Activated B cell treated with CpG ODN at 0.5 μM for 24 hours (primary cell): ENCODE data around the gene TCAP. TPM values are rescaled to one million over a fixed set of nuclear protein-coding genes. Genes with fewer than 3 reads are reported as not detected.

Experiments
- ATAC-seq: fragments of 200-7000 bp; cut with Tn5 transposase; one replicate; pipeline ENCODE4 v1.10.0; 2021; ENCODE audit warnings: low read depth, mild to moderate bottlenecking, moderate library complexity
- CTCF ChIA-PET: fragments of 350-600 bp; sonication (Branson Sonifier 250); formaldehyde crosslinking; loops from one replicate; lab custom pipeline; 2021; ENCODE audit warnings: antibody characterized with exemption; lab: Charles Lee
- POLR2A ChIA-PET: fragments of 350-600 bp; sonication (Branson Sonifier 250); formaldehyde crosslinking; loops from one replicate; lab custom pipeline; 2021; ENCODE audit warnings: antibody characterized with exemption; lab: Charles Lee
- DNase-seq: peaks from one replicate; pipeline ENCODE4 v3.0.0; 2022
- H3K27ac Mint-ChIP-seq: one replicate; pipeline ENCODE4 v1.8.0; 2020; ENCODE audit warnings: mixed read lengths
- H3K27me3 Mint-ChIP-seq: one replicate; pipeline ENCODE4 v1.8.0; 2021; ENCODE audit warnings: mixed read lengths
- H3K36me3 Mint-ChIP-seq: one replicate; pipeline ENCODE4 v1.8.0; 2021; ENCODE audit warnings: low read depth, mixed read lengths
- H3K4me1 Mint-ChIP-seq: one replicate; pipeline ENCODE4 v1.8.0; 2021; ENCODE audit warnings: mixed read lengths
- H3K4me3 Mint-ChIP-seq: one replicate; pipeline ENCODE4 v1.8.0; 2020; ENCODE audit warnings: mild to moderate bottlenecking, mixed read lengths
- H3K9me3 Mint-ChIP-seq: one replicate; pipeline ENCODE4 v1.8.0; 2020; ENCODE audit warnings: mixed read lengths
- CTCF ChIP-seq: fragments of 200-600 bp; IDR thresholded peaks from one replicate; pipeline ENCODE4 v1.8.0; 2022; ENCODE audit warnings: antibody characterized with exemption, mild to moderate bottlenecking
- intact Hi-C: fragments of 100-400 bp; cut with micrococcal nuclease; formaldehyde crosslinking; loops from one replicate; pipeline ENCODE4 v1.15.1; 2024
- total RNA-seq: library from RNA; stranded (reverse); gene quantifications from 2 replicates; pipeline ENCODE4 v1.2.3, GENCODE V29; 2022

TCAP gene
- total RNA-seq, 1 donor from 2014 or later = 2.3 TPM

- Mint-ChIP-seq H3K27ac (no peak overlapping the region), H3K27me3 (no peaks in the 10 kb centered on the region), H3K9me3 (no peaks in the 10 kb centered on the region), H3K4me1 (peaks cover 10% of the 10 kb centered on the region), H3K4me3 (no peak overlapping the region), H3K36me3 (no peaks in the 10 kb centered on the region)
- DNase-seq = no peak
- TF ChIP-seq CTCF = no peak
- POLR2A ChIA-PET = no interaction called here
- no peak for ATAC-seq
- CTCF ChIA-PET = no interaction called here
- intact Hi-C loops = no loop called here
Measured at GRCh38 chr17:39711851-39712250, 46.7 kb downstream of the TCAP start.

DNA sequence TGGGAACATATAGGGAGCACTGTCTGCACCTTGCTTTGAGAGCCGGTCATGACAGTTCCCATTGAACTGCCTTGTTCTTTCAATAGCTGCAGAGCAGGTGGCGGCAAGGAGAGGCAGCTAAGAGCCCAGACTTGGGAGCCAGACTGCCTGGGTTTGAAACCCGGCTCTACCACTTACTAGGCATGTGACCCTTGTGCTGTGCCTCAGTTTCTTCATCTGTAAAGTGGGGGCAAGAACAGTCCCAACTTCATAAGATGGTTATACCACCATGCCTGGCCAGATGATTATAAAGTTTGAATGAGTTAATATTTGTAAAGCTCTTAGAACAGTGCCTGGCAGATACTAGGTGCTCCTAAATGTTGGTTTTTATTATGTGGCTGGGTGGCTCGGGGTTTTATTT lies 49.1 kb downstream of the TCAP start:
- H3K27me3 Mint-ChIP-seq = no peaks in the 10 kb centered on the region
- peaks cover 5% of the 10 kb centered on the region for H3K4me1 Mint-ChIP-seq
- CTCF ChIA-PET = no interaction called here
- no peak for ATAC-seq
- no peak overlapping the region for H3K4me3 Mint-ChIP-seq
- POLR2A ChIA-PET = interaction anchor here (0.7 kb wide), 2 partner anchors 10 to 34 kb away, joined by 3 read pairs; no protein-coding TSS in a partner anchor
- H3K9me3 Mint-ChIP-seq = no peaks in the 10 kb centered on the region
- no peak overlapping the region for H3K27ac Mint-ChIP-seq
- H3K36me3 Mint-ChIP-seq = no peaks in the 10 kb centered on the region
- no peak for TF ChIP-seq CTCF
- intact Hi-C loops = no loop called here
- no peak for DNase-seq

- POLR2A ChIA-PET = no interaction called here
- Mint-ChIP-seq H3K27me3 (no peaks in the 10 kb centered on the region), H3K4me1 (no peaks in the 10 kb centered on the region), H3K9me3 (no peaks in the 10 kb centered on the region), H3K36me3 (no peaks in the 10 kb centered on the region), H3K4me3 (no peak overlapping the region), H3K27ac (no peak overlapping the region)
- CTCF ChIA-PET = no interaction called here
- no peak for TF ChIP-seq CTCF
- intact Hi-C loops = no loop called here
- DNase-seq (no peak), ATAC-seq (no peak)
Measured at GRCh38 chr17:39715375-39716072, 50.4 kb downstream of the TCAP start.

Other genes with a start within 250 kb of the TCAP start
- gene MED1, start 214.1 kb upstream of the TCAP start, total RNA-seq = 59.2 and 64.3 TPM in 2 replicates
- gene CDK12, start 203.9 kb upstream of the TCAP start, total RNA-seq = 100 and 118 TPM in 2 replicates
- gene NEUROD2, start 57.4 kb upstream of the TCAP start, total RNA-seq = 0.02 TPM in 1 of 2 replicates, not detected in the other
- gene PPP1R1B, start 38.4 kb upstream of the TCAP start, total RNA-seq = not detected in 2 replicates
- gene STARD3, start 28.2 kb upstream of the TCAP start, total RNA-seq = 51.8 and 58.2 TPM in 2 replicates
- not detected in 2 replicates for gene PNMT, start 3.1 kb downstream of the TCAP start, total RNA-seq
- 19.0 and 24.0 TPM in 2 replicates for gene PGAP3, start 22.7 kb downstream of the TCAP start, total RNA-seq
- gene ERBB2, start 34.7 kb downstream of the TCAP start, total RNA-seq = 4.4 and 7.1 TPM in 2 replicates
- 42.2 and 45.7 TPM in 2 replicates for gene MIEN1, start 65.2 kb downstream of the TCAP start, total RNA-seq
- gene GRB7, start 72.6 kb downstream of the TCAP start, total RNA-seq = 0.44 TPM in 1 of 2 replicates, not detected in the other
- 208 and 220 TPM in 2 replicates for gene IKZF3, start 199.0 kb downstream of the TCAP start, total RNA-seq
- gene ZPBP2, start 202.9 kb downstream of the TCAP start, total RNA-seq = 1.2 and 1.6 TPM in 2 replicates